Erythroblast (primary cell): ENCODE data around the gene KIAA1191.

Experiments
- GATA1 ChIP-seq: IDR thresholded peaks from 2 replicates; pipeline ENCODE4 v1.6.1; 2011; ENCODE audit warnings: low read depth, mild to moderate bottlenecking, control low read depth, low read length, moderate library complexity
- POLR2A ChIP-seq: IDR thresholded peaks from 2 replicates; pipeline ENCODE4 v1.6.1; 2011; ENCODE audit warnings: mild to moderate bottlenecking, low read length

DNA sequence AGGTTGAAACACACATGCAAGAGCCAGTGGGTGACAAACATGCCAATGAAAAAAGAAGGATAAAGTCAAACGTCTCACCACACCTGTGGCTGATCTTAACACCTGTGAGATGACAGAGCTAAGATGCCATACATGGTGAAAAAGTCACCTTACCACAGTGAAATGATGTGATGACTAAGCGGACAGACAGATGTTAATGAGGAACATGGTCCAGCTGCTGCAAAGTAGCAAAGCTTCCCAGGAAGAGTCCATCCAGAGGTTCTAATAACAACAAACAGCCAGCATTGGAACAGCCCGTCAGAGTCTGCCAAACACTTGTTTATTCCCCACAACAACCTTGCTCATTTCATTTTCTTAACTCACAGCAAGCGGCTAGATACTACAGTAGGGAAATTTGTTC lies 1.9 kb downstream of the KIAA1191 start:
- TF ChIP-seq POLR2A (no peak), GATA1 (no peak)
